Vein endothelial cell (primary cell): ENCODE measurements around the gene CCDC191. TPM values are rescaled to one million over a fixed set of nuclear protein-coding genes. Genes with fewer than 3 reads are reported as not detected.

ENCODE experiments used
- total RNA-seq: library from RNA; depleted of rRNA; stranded (reverse); fragments of >200 nt; gene quantifications from 2 replicates; pipeline ENCODE4 v1.2.3, GENCODE V29; 2012

CCDC191 gene, protein sequence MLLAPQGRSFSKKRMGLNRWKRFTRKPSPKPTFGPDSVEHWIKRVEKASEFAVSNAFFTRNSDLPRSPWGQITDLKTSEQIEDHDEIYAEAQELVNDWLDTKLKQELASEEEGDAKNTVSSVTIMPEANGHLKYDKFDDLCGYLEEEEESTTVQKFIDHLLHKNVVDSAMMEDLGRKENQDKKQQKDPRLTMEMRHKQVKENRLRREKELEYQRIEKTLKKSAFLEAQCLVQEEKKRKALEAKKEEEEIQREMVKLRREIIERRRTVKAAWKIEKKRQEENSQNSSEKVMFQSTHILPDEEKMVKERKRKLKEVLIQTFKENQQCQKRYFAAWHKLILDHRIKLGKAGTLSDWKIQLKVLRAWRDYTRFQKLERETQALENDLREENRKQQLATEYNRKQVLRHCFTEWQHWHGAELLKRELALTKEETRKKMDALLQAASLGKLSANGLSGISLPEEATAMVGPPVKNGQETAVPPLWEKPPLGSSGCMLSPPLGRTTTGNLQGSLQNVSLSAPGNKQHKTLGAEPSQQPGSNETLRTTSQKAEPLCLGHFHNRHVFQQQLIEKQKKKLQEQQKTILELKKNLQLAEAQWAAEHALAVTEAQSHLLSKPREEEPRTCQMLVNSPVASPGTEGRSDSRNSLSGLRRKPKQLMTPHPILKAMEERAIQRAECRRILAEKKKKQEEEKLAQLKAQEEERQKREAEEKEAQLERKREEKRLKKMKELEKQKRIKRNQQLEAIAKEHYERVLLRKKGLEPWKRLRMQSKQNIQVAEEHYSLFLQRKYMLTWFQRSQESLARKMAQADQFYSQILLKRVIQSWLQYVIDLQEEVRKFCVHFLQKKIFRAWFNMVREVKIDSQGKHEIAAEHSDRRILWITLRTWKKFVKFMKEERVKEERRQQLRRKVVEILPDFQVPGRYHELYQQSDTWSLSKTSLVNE
- 2.6 and 2.8 TPM in 2 replicates for total RNA-seq

DNA sequence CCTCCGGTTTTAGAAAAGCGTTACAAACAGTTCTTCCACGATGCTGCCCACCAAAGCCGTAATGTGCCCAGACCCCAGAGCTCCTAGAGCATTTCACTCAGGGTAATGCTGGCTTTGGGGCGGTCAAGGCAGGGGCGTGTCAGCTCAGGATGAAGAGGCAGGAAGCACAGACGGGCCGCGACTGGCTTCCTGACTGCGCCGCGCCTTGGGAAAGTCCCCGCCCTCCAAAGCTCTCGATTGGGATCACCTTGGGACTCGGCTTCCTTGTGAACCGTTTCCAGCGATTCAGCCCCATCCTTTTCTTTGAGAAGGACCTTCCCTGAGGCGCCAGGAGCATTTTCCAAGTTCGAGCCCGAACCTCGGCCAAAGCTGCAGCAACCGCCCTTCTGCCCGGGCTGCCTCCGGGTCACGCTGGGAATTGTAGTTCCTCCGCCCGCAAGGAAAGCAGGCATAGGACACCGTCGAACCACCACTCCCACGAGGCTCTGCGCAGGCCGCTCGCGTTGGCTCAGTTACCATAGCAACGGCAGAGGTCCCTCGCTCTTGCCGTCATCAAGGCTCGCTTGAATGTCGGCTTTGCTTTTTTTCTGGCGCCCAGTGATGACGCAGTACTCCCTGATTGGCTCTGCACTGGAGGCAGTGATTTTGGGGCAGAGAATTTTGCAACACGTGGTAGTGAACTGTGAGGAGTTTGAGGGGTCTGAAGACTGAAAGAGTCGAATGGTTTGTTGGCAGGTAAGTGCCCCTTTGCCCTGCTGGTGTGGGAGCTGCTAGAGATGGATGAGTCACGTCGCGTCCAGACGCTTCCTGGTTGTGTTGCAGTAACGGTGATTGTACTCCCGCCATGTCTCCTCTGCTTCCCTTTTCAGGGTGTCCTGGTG lies at the start of gene CCDC191, which contains the start of gene QTRT2:
TSS of gene CCDC191 (minus strand) at position 397 of the 881 bp plus-strand sequence. CDS start at position 337, 60 bp downstream.
TSS of gene QTRT2 (plus strand) at position 608 of the 881 bp plus-strand sequence. CDS start 8,521 bp downstream, outside the sequence.

DNA sequence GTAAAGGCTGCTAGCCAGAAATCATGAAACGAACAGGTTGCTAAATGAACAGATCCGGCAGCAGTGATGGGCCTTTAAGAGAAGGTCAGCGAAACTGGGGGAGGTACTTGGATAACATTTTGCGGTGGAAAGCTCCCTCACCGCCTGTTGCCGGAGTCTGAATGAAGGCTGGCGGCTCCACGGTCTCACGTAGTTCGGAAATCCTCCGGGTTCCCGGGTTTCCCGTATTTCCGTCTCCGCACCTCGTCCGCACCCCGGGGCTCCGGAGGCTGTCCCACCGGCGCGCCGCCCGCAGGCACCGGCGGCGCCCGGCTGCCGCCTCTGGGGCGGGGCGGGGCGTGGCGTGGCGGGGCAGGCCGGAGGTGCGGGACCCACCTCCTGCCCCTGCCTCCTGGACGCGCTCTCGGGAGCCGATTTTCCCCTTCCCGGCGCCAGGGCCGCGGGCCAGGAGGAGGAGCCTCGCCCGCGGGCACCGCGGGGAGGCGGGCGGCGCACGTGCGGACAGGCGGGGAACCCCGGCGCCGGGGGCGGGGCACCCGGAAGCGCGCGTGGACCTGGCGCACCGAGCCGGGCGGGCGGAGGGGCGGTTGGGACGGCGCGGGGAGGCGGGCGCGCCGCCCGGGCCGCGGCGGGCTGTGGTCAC lies 108.8 kb downstream of the CCDC191 start, which contains the start of gene ZDHHC23:
TSS of gene ZDHHC23 (plus strand) at position 642 of the 643 bp plus-strand sequence. CDS start 790 bp downstream, outside the sequence.

Other genes starting within 250 kb of the CCDC191 start
- gene GRAMD1C, start 217.7 kb downstream of the CCDC191 start, total RNA-seq = 26.8 and 43.2 TPM in 2 replicates
- gene ZDHHC23, start 108.5 kb downstream of the CCDC191 start, total RNA-seq = 4.2 and 6.3 TPM in 2 replicates
- 31.0 and 36.8 TPM in 2 replicates for gene QTRT2, start 211 bp upstream of the CCDC191 start, total RNA-seq
- not detected in 2 replicates for gene DRD3, start 122.5 kb upstream of the CCDC191 start, total RNA-seq
- not detected in 2 replicates for gene ZNF80, start 181.1 kb upstream of the CCDC191 start, total RNA-seq
- gene TIGIT, start 237.5 kb upstream of the CCDC191 start, total RNA-seq = not detected in 2 replicates